HUES64 (cell line): ENCODE results near the gene INTS4.
A peak's percentile ranks its signal among the peaks of the same experiment; 100 is the strongest.
"Not testable (repeated sequence)": the region's sequence is repeated elsewhere in the genome, so short reads cannot be mapped to it uniquely, and the experiment has no call there.

Experiments
- H3K27ac ChIP-seq: 2 replicates; pipeline ENCODE4 v1.7.0; 2013; ENCODE audit warnings: low read depth, low read length, inconsistent platforms
- H3K27me3 ChIP-seq: 2 replicates; pipeline ENCODE4 v1.6.1; 2013; ENCODE audit warnings: mild to moderate bottlenecking, low read length; ENCODE audit not compliant: insufficient read depth
- H3K36me3 ChIP-seq: 2 replicates; pipeline ENCODE4 v1.6.1; 2013; ENCODE audit warnings: mild to moderate bottlenecking, low read length; ENCODE audit not compliant: insufficient read depth
- H3K4me1 ChIP-seq: 2 replicates; pipeline ENCODE4 v1.6.1; 2013; ENCODE audit warnings: mild to moderate bottlenecking, low read length, moderate library complexity; ENCODE audit not compliant: insufficient read depth
- H3K4me3 ChIP-seq: 2 replicates; pipeline ENCODE4 v1.5.1; 2013; ENCODE audit warnings: mild to moderate bottlenecking, low read length, moderate library complexity
- H3K9ac ChIP-seq: 2 replicates; pipeline ENCODE4 v1.6.1; 2013; ENCODE audit warnings: mild to moderate bottlenecking, low read depth, low read length
- H3K9me3 ChIP-seq: 2 replicates; pipeline ENCODE4 v1.6.1; 2013; ENCODE audit warnings: low read depth, low read length; ENCODE audit not compliant: insufficient read depth
- WGBS: fragments of 150-250, 120-280 bp; methylation state at CpG from one replicate; pipeline ENCODE4 v1.1.7; 2013; ENCODE audit warnings: missing lambda C conversion rate; 5-methylcytosine and 5-hydroxymethylcytosine counted together

Gene INTS4

DNA sequence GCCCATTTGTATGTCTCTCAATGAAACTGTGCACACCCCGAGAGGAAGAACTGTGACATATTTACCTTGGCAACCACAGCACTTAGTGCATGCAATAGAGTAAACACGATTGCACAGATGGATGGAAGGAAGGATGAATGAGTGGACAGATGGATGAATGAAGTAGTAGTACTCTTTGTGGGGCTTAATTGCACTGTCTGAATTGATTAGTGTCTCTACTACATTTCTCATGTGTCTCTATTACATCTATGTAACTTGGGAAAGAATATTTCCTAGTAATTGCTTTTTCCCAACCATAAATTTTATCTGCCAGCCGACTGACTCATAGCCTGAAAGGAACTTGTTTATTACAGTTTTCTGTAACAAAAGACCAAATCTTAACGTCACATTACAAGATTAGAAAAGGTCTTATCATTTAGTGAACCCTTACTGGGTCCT, 103.8 kb downstream of the INTS4 start:
- 88% methylated on average over 4 of the region's 4 CpGs for WGBS
- not testable (repeated sequence) for H3K9me3 ChIP-seq, H3K9ac ChIP-seq, H3K4me3 ChIP-seq, H3K4me1 ChIP-seq, H3K27ac ChIP-seq, H3K27me3 ChIP-seq
- H3K36me3 ChIP-seq = peaks cover 29% of the 10 kb centered on the region

GRCh38 chr11:77890100-77890614, 104.3 kb downstream of the INTS4 start:
- not testable (repeated sequence) for H3K27ac ChIP-seq, H3K4me1 ChIP-seq, H3K9ac ChIP-seq, H3K27me3 ChIP-seq, H3K9me3 ChIP-seq, H3K4me3 ChIP-seq
- H3K36me3 ChIP-seq = peaks cover 29% of the 10 kb centered on the region

- H3K4me3 ChIP-seq, H3K27ac ChIP-seq, H3K9me3 ChIP-seq, H3K27me3 ChIP-seq, H3K9ac ChIP-seq, H3K4me1 ChIP-seq: not testable (repeated sequence)
- peaks cover 30% of the 10 kb centered on the region for H3K36me3 ChIP-seq
- WGBS = 95% methylated on average over 4 of the region's 5 CpGs
Measured at GRCh38 chr11:77889045-77889444, 105.4 kb downstream of the INTS4 start.

GRCh38 chr11:77886401-77886800, 108.1 kb downstream of the INTS4 start:
- Histone ChIP-seq H3K9ac (no peak overlapping the region), H3K36me3 (peaks cover 37% of the 10 kb centered on the region), H3K27ac (no peak overlapping the region), H3K4me1 (no peaks in the 10 kb centered on the region), H3K4me3 (no peak overlapping the region), H3K27me3 (no peaks in the 10 kb centered on the region), H3K9me3 (no peaks in the 10 kb centered on the region)
- 95% methylated on average over 18 of the region's 18 CpGs for WGBS

DNA sequence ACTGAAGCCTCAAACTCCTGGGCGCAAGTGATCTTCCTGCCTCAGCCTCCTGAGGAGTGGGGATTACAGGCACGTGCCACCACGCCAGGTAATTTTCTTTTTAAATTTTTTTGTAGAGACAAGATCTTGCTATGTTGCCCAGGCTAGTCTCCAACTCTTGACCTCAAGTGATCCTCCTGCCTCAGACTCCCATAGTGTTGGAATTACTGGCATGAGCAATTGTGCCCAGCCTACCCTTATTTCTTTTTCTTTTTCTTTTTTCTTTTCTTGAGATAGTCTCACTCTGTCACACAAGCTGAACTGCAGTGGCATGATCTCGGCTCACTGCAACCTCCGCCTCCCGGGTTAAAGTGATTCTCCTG, 109.7 kb downstream of the INTS4 start:
- no peak overlapping the region for H3K4me3 ChIP-seq
- 96% methylated on average over 6 of the region's 6 CpGs for WGBS
- no peaks in the 10 kb centered on the region for H3K4me1 ChIP-seq
- no peak overlapping the region for H3K27ac ChIP-seq
- no peaks in the 10 kb centered on the region for H3K9me3 ChIP-seq
- H3K9ac ChIP-seq = no peak overlapping the region
- peaks cover 43% of the 10 kb centered on the region for H3K36me3 ChIP-seq
- H3K27me3 ChIP-seq = no peaks in the 10 kb centered on the region

- H3K27ac ChIP-seq = no peak overlapping the region
- no peak overlapping the region for H3K9ac ChIP-seq
- H3K4me1 ChIP-seq = no peaks in the 10 kb centered on the region
- H3K9me3 ChIP-seq = no peaks in the 10 kb centered on the region
- peaks cover 43% of the 10 kb centered on the region for H3K36me3 ChIP-seq
- no peak overlapping the region for H3K4me3 ChIP-seq
- no peaks in the 10 kb centered on the region for H3K27me3 ChIP-seq
- 96% methylated on average over 5 of the region's 6 CpGs for WGBS
Measured at GRCh38 chr11:77884186-77884828, 110.2 kb downstream of the INTS4 start.

GRCh38 chr11:77883775-77884174, 110.7 kb downstream of the INTS4 start:
- Histone ChIP-seq H3K27me3 (no peaks in the 10 kb centered on the region), H3K9me3 (no peaks in the 10 kb centered on the region), H3K27ac (no peak overlapping the region), H3K36me3 (peaks cover 48% of the 10 kb centered on the region), H3K4me3 (no peak overlapping the region), H3K4me1 (no peaks in the 10 kb centered on the region), H3K9ac (no peak overlapping the region)
- WGBS = 94% methylated on average over 5 of the region's 5 CpGs

- H3K4me1 ChIP-seq = no peaks in the 10 kb centered on the region
- H3K4me3 ChIP-seq = no peak overlapping the region
- WGBS = 90% methylated on average over 3 of the region's 3 CpGs
- no peaks in the 10 kb centered on the region for H3K9me3 ChIP-seq
- no peaks in the 10 kb centered on the region for H3K27me3 ChIP-seq
- no peak overlapping the region for H3K27ac ChIP-seq
- H3K9ac ChIP-seq = no peak overlapping the region
- peaks cover 57% of the 10 kb centered on the region for H3K36me3 ChIP-seq
Measured at GRCh38 chr11:77882396-77882795, 112.1 kb downstream of the INTS4 start.

GRCh38 chr11:77879218-77879617, 115.2 kb downstream of the INTS4 start:
- Histone ChIP-seq H3K36me3 (peaks cover 58% of the 10 kb centered on the region), H3K27ac (no peak overlapping the region), H3K27me3 (no peaks in the 10 kb centered on the region), H3K4me1 (peaks cover 11% of the 10 kb centered on the region), H3K9ac (no peak overlapping the region), H3K9me3 (no peaks in the 10 kb centered on the region), H3K4me3 (no peak overlapping the region)
- 92% methylated on average over 3 of the region's 3 CpGs for WGBS

- H3K27ac ChIP-seq, H3K4me3 ChIP-seq, H3K9me3 ChIP-seq, H3K27me3 ChIP-seq, H3K9ac ChIP-seq: not testable (repeated sequence)
- 98% methylated on average over 4 of the region's 4 CpGs for WGBS
- Histone ChIP-seq H3K36me3 (peaks cover 49% of the 10 kb centered on the region), H3K4me1 (peaks cover 11% of the 10 kb centered on the region)
Measured at GRCh38 chr11:77878247-77878646, 116.2 kb downstream of the INTS4 start.

GRCh38 chr11:77876045-77876444, 118.4 kb downstream of the INTS4 start:
- 60% methylated on average over 2 of the region's 3 CpGs for WGBS
- Histone ChIP-seq H3K27me3 (no peaks in the 10 kb centered on the region), H3K4me3 (no peak overlapping the region), H3K36me3 (peaks cover 44% of the 10 kb centered on the region), H3K27ac (no peak overlapping the region), H3K4me1 (peaks cover 11% of the 10 kb centered on the region), H3K9me3 (no peaks in the 10 kb centered on the region), H3K9ac (0 out of 2 replicates have a peak overlapping the region, but pooled peaks have one; percentile 30)

GRCh38 chr11:77874206-77874605, 120.3 kb downstream of the INTS4 start:
- Histone ChIP-seq H3K27me3 (no peaks in the 10 kb centered on the region), H3K9ac (no peak overlapping the region), H3K27ac (no peak overlapping the region), H3K4me3 (no peak overlapping the region), H3K9me3 (no peaks in the 10 kb centered on the region), H3K4me1 (peaks cover 11% of the 10 kb centered on the region), H3K36me3 (peaks cover 38% of the 10 kb centered on the region)
- 97% methylated on average over 2 of the region's 3 CpGs for whole genome bisulfite sequencing
